Measurements from ENCODE around the gene THAP5. TPM values are rescaled to one million over a fixed set of nuclear protein-coding genes. Genes with fewer than 3 reads are reported as not detected.
A peak's percentile ranks its signal among the peaks of the same experiment; 100 is the strongest.

THAP5 gene
- total RNA-seq, 1 experiment from 2014 or later = 19.5 TPM

- ChIA-PET POLR2A (no interaction called here), CTCF (interaction anchor here (0.7 to 1.0 kb wide), 2 partner anchors 64 to 927 kb away, joined by 3 read pairs; no protein-coding TSS in a partner anchor)
- no peak for DNase-seq (ENCODE audit: low spot score)
- no peak; the same call in 1 of the 2 replicates for ATAC-seq
- Mint-ChIP-seq H3K4me1 (no peaks in the 10 kb centered on the region; the same call in 1 of the 2 replicates), H3K9me3 (peaks cover 15% of the 10 kb centered on the region), H3K36me3 (peaks cover 37% of the 10 kb centered on the region), H3K4me3 (no peak overlapping the region), H3K27ac (peak overlapping the region; percentile 51), H3K27me3 (ENCODE audit: low read depth) (peaks cover 3% of the 10 kb centered on the region; the same call in 1 of the 2 replicates)
- TF ChIP-seq JUN (CRISPR knock-in tag; IDR thresholded peaks at IDR 0.05) (no peak), FOXP1 (CRISPR knock-in tag; IDR thresholded peaks at IDR 0.05; ENCODE audit: borderline replicate concordance) (no peak), ESRRA (CRISPR knock-in tag; IDR thresholded peaks at IDR 0.05; ENCODE audit: borderline replicate concordance) (no peak), MAX (CRISPR knock-in tag; IDR thresholded peaks at IDR 0.05) (no peak), E2F1 (CRISPR knock-in tag; IDR thresholded peaks at IDR 0.05) (no peak), HMGXB4 (CRISPR knock-in tag; IDR thresholded peaks at IDR 0.05) (no peak), FOXK1 (CRISPR knock-in tag; IDR thresholded peaks at IDR 0.05) (no peak), ZNF138 (CRISPR knock-in tag; conservative IDR thresholded peaks at IDR 0.05) (no peak), TCF7 (CRISPR knock-in tag; IDR thresholded peaks at IDR 0.05; ENCODE audit: low read depth) (no peak)
Measured at GRCh38 chr7:108561047-108561619, 8.4 kb downstream of the THAP5 start.

- ChIA-PET POLR2A (no interaction called here), CTCF (no interaction called here)
- no peaks in the 10 kb centered on the region; the same call in 1 of the 2 replicates for H3K4me1 Mint-ChIP-seq
- ATAC-seq (no peak), DNase-seq (ENCODE audit: low spot score) (no peak)
- H3K9me3 Mint-ChIP-seq = peaks cover 20% of the 10 kb centered on the region
- H3K4me3 Mint-ChIP-seq = no peak overlapping the region
- TF ChIP-seq ZNF416 (CRISPR knock-in tag; IDR thresholded peaks at IDR 0.05) = no peak
- TF ChIP-seq AFF4 (CRISPR knock-in tag; IDR thresholded peaks at IDR 0.05; ENCODE audit: borderline replicate concordance) = no peak
- no peak for TF ChIP-seq PREB (CRISPR knock-in tag; IDR thresholded peaks at IDR 0.05; ENCODE audit: borderline replicate concordance)
- TF ChIP-seq STAT6 (CRISPR knock-in tag; conservative IDR thresholded peaks at IDR 0.05; ENCODE audit: low read depth) = no peak
- TF ChIP-seq AR (CRISPR knock-in tag; IDR thresholded peaks at IDR 0.05) = no peak
- no peak for TF ChIP-seq KAT7 (CRISPR knock-in tag; IDR thresholded peaks at IDR 0.05; ENCODE audit: borderline replicate concordance)
- peaks cover 28% of the 10 kb centered on the region for H3K36me3 Mint-ChIP-seq
- H3K27ac Mint-ChIP-seq = no peak overlapping the region
- H3K27me3 Mint-ChIP-seq (ENCODE audit: low read depth) = peaks cover 3% of the 10 kb centered on the region; the same call in 1 of the 2 replicates
Measured at GRCh38 chr7:108559253-108559652, 10.3 kb downstream of the THAP5 start.
